Stimulated activated CD4-positive, alpha-beta T cell treated with anti-CD3 and anti-CD28 coated beads, Interleukin-1b, Interleukin-23, amount 100 ng/mL, for 4 hours (primary cell): ENCODE data around the gene SH3BP5L.
"Not testable (repeated sequence)": the region's sequence is repeated elsewhere in the genome, so short reads cannot be mapped to it uniquely, and the experiment has no call there.

Source experiments
- DNase-seq, 2 donors: peaks; one replicate each; pipeline ENCODE4 v3.0.0-alpha.2; 2020; ENCODE audit warnings: low read depth in 2 of 2

The SH3BP5L gene

GRCh38 chr1:248851390-248851789 is 25.7 kb upstream of the SH3BP5L start:
- DNase-seq: no peak

- DNase-seq: no peak
These were observed 25.0 kb upstream of the SH3BP5L start for GRCh38 chr1:248850536-248851251.

GRCh38 chr1:248850124-248850523 is 24.4 kb upstream of the SH3BP5L start:
- no peak for DNase-seq

- DNase-seq: no peak
These were observed 23.9 kb upstream of the SH3BP5L start for GRCh38 chr1:248849637-248850036.

GRCh38 chr1:248849152-248849551 is 23.4 kb upstream of the SH3BP5L start:
- DNase-seq: no peak

GRCh38 chr1:248848602-248849001 is 22.9 kb upstream of the SH3BP5L start:
- DNase-seq: no peak

- no peak for DNase-seq
These were observed 22.3 kb upstream of the SH3BP5L start for GRCh38 chr1:248847956-248848561.

- DNase-seq: no peak
These were observed 21.7 kb upstream of the SH3BP5L start for GRCh38 chr1:248847181-248847955.

GRCh38 chr1:248844526-248844925 is 18.8 kb upstream of the SH3BP5L start:
- no peak for DNase-seq

- DNase-seq: no peak
These were observed 18.0 kb upstream of the SH3BP5L start for GRCh38 chr1:248843687-248844086.

- DNase-seq: no peak
These were observed 17.1 kb upstream of the SH3BP5L start for GRCh38 chr1:248842781-248843331.

GRCh38 chr1:248841702-248842395 is 16.1 kb upstream of the SH3BP5L start:
- DNase-seq: no peak

- DNase-seq: no peak
These were observed 15.2 kb upstream of the SH3BP5L start for GRCh38 chr1:248840946-248841345.

- no peak for DNase-seq
These were observed 13.4 kb upstream of the SH3BP5L start for GRCh38 chr1:248839168-248839555.

GRCh38 chr1:248838357-248839167 is 12.8 kb upstream of the SH3BP5L start:
- peak; percentile 77 to 79 for DNase-seq

- DNase-seq: peak; percentile 87 to 91
These were observed 12.2 kb upstream of the SH3BP5L start, which contains the start of gene ZNF672 for GRCh38 chr1:248837781-248838356. ZNF672 (plus strand) TSS chr1:248838224; CDS start chr1:248847275, 9,051 bp downstream.

- DNase-seq: no peak
These were observed 11.5 kb upstream of the SH3BP5L start for GRCh38 chr1:248837045-248837780.

- no peak for DNase-seq
These were observed 8.7 kb upstream of the SH3BP5L start for GRCh38 chr1:248834343-248834940.

GRCh38 chr1:248831842-248832241 is 6.1 kb upstream of the SH3BP5L start:
- DNase-seq: no peak

GRCh38 chr1:248830718-248831017 is 5.0 kb upstream of the SH3BP5L start:
- DNase-seq: not testable (repeated sequence)
